Panc1 (cell line): ENCODE results near the gene MGMT.

Experiments
- POLR2AphosphoS5 ChIP-seq: IDR thresholded peaks from 2 replicates; pipeline ENCODE4 v1.6.1; 2012; ENCODE audit warnings: mild to moderate bottlenecking, low read depth, low read length, moderate library complexity
- SIN3A ChIP-seq: IDR thresholded peaks from 2 replicates; pipeline ENCODE4 v1.6.1; 2012; ENCODE audit warnings: low read depth, mild to moderate bottlenecking, low read length, moderate library complexity, borderline replicate concordance; ENCODE audit not compliant: insufficient read depth
- TF ChIP-seq, protein P1 (sequence below): fragments of 450-650 bp; IDR thresholded peaks from 2 replicates; pipeline ENCODE4 v1.5.1; 2017; ENCODE audit warnings: mild to moderate bottlenecking
- TF ChIP-seq, protein P2 (sequence below), 2 experiments: IDR thresholded peaks; 2 replicates each; pipeline ENCODE4 v1.6.1; 2011 to 2012; ENCODE audit warnings: low read depth in 2 of 2, control low read depth in 1 of 2, low read length in 1 of 2, mild to moderate bottlenecking in 1 of 2, moderate library complexity in 1 of 2; ENCODE audit not compliant: insufficient read depth in 1 of 2

DNA sequence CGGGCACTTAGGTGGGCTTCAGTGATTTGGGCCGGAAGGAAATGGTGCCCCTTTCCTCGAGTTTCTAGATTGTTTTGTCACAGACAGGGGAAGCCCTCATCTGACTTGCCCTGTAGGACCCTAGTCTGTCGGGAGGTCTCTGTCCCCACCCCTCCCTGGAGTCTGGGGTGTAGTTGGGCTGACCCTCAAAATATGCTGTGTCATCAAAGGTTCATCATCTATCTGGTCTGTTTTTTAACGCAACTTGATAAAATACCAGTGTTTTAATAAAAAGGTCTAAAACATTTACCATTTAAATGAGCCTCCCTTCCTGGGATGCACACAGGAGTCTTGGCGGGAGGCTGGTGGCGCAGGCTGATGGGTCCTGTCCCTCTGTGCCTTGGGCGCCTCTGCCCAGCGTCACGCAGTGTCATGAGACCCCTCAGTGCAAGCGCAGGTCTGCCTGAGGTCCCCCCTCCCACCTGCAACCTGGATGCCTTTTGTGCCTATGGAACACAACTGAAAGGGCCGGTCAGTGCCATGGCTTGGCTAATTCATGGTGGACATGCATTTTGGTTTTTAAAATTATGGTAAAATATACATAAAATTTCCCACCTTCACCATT, 146.4 kb downstream of the MGMT start:
- TF ChIP-seq, protein P1, sequence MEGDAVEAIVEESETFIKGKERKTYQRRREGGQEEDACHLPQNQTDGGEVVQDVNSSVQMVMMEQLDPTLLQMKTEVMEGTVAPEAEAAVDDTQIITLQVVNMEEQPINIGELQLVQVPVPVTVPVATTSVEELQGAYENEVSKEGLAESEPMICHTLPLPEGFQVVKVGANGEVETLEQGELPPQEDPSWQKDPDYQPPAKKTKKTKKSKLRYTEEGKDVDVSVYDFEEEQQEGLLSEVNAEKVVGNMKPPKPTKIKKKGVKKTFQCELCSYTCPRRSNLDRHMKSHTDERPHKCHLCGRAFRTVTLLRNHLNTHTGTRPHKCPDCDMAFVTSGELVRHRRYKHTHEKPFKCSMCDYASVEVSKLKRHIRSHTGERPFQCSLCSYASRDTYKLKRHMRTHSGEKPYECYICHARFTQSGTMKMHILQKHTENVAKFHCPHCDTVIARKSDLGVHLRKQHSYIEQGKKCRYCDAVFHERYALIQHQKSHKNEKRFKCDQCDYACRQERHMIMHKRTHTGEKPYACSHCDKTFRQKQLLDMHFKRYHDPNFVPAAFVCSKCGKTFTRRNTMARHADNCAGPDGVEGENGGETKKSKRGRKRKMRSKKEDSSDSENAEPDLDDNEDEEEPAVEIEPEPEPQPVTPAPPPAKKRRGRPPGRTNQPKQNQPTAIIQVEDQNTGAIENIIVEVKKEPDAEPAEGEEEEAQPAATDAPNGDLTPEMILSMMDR, result no peak
- TF ChIP-seq, protein P2, sequence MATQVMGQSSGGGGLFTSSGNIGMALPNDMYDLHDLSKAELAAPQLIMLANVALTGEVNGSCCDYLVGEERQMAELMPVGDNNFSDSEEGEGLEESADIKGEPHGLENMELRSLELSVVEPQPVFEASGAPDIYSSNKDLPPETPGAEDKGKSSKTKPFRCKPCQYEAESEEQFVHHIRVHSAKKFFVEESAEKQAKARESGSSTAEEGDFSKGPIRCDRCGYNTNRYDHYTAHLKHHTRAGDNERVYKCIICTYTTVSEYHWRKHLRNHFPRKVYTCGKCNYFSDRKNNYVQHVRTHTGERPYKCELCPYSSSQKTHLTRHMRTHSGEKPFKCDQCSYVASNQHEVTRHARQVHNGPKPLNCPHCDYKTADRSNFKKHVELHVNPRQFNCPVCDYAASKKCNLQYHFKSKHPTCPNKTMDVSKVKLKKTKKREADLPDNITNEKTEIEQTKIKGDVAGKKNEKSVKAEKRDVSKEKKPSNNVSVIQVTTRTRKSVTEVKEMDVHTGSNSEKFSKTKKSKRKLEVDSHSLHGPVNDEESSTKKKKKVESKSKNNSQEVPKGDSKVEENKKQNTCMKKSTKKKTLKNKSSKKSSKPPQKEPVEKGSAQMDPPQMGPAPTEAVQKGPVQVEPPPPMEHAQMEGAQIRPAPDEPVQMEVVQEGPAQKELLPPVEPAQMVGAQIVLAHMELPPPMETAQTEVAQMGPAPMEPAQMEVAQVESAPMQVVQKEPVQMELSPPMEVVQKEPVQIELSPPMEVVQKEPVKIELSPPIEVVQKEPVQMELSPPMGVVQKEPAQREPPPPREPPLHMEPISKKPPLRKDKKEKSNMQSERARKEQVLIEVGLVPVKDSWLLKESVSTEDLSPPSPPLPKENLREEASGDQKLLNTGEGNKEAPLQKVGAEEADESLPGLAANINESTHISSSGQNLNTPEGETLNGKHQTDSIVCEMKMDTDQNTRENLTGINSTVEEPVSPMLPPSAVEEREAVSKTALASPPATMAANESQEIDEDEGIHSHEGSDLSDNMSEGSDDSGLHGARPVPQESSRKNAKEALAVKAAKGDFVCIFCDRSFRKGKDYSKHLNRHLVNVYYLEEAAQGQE (IDR thresholded peaks at IDR 0.05; ENCODE audit: insufficient read depth in 1 of 2, low read depth in 2 of 2, low read length in 1 of 2), result no peak
- TF ChIP-seq POLR2AphosphoS5, result no peak
- no peak for TF ChIP-seq SIN3A
